ENCODE results near the gene SRRT. TPM values are rescaled to one million over a fixed set of nuclear protein-coding genes. Genes with fewer than 3 reads are reported as not detected.
"Not testable (repeated sequence)": the region's sequence is repeated elsewhere in the genome, so short reads cannot be mapped to it uniquely, and the experiment has no call there.

SRRT gene
- total RNA-seq, 1 donor from 2014 or later: 318 TPM

GRCh38 chr7:100921039-100921438 lies 46.1 kb downstream of the SRRT start:
- no peaks in the 10 kb centered on the region for H3K9me3 Mint-ChIP-seq
- intact Hi-C loops (cut with micrococcal nuclease): no loop called here
- no peak for DNase-seq
- peaks cover 21% of the 10 kb centered on the region for H3K27me3 Mint-ChIP-seq
- no peaks in the 10 kb centered on the region for H3K36me3 Mint-ChIP-seq (ENCODE audit: low read depth)
- H3K4me3 Mint-ChIP-seq: no peak overlapping the region
- no peaks in the 10 kb centered on the region for H3K4me1 Mint-ChIP-seq
- H3K27ac Mint-ChIP-seq: no peak overlapping the region

- DNase-seq; H3K27ac Mint-ChIP-seq; intact Hi-C loops (cut with micrococcal nuclease); H3K9me3 Mint-ChIP-seq; H3K4me3 Mint-ChIP-seq; H3K36me3 Mint-ChIP-seq (ENCODE audit: low read depth); H3K4me1 Mint-ChIP-seq: not testable (repeated sequence)
- H3K27me3 Mint-ChIP-seq: peaks cover 19% of the 10 kb centered on the region
Measured at GRCh38 chr7:100923616-100924015, 48.7 kb downstream of the SRRT start.

- intact Hi-C loops (cut with micrococcal nuclease): no loop called here
- Mint-ChIP-seq H3K9me3 (no peaks in the 10 kb centered on the region), H3K27ac (no peak overlapping the region), H3K27me3 (peaks cover 6% of the 10 kb centered on the region), H3K4me3 (no peak overlapping the region), H3K36me3 (ENCODE audit: low read depth) (no peaks in the 10 kb centered on the region), H3K4me1 (no peaks in the 10 kb centered on the region)
- DNase-seq: no peak
Measured at GRCh38 chr7:100929808-100930174, 54.9 kb downstream of the SRRT start.

GRCh38 chr7:100933734-100934133 lies 58.8 kb downstream of the SRRT start:
- Mint-ChIP-seq H3K4me1 (no peaks in the 10 kb centered on the region), H3K27me3 (peaks cover 8% of the 10 kb centered on the region), H3K36me3 (ENCODE audit: low read depth) (no peaks in the 10 kb centered on the region), H3K27ac (no peak overlapping the region), H3K4me3 (no peak overlapping the region), H3K9me3 (no peaks in the 10 kb centered on the region)
- intact Hi-C loops (cut with micrococcal nuclease): no loop called here
- no peak for DNase-seq

- DNase-seq; H3K4me1 Mint-ChIP-seq; H3K4me3 Mint-ChIP-seq; H3K27me3 Mint-ChIP-seq; H3K9me3 Mint-ChIP-seq; intact Hi-C loops (cut with micrococcal nuclease); H3K36me3 Mint-ChIP-seq (ENCODE audit: low read depth); H3K27ac Mint-ChIP-seq: not testable (repeated sequence)
Measured at GRCh38 chr7:100935381-100935780, 60.5 kb downstream of the SRRT start.

- not testable (repeated sequence) for H3K36me3 Mint-ChIP-seq (ENCODE audit: low read depth); H3K9me3 Mint-ChIP-seq; H3K4me1 Mint-ChIP-seq
Measured at GRCh38 chr7:100936167-100936566, 61.3 kb downstream of the SRRT start.

More at GRCh38 chr7:100936167-100936566, 61.3 kb downstream of the SRRT start:
- DNase-seq; H3K27ac Mint-ChIP-seq; H3K4me3 Mint-ChIP-seq; H3K27me3 Mint-ChIP-seq; intact Hi-C loops (cut with micrococcal nuclease): not testable (repeated sequence)

Other genes with a start within 250 kb of the SRRT start
- gene TFR2, start 233.6 kb upstream of the SRRT start, total RNA-seq: 20.7 and 21.2 TPM in 2 replicates
- gene ACTL6B, start 218.7 kb upstream of the SRRT start, total RNA-seq: not detected in 2 replicates
- 205 and 211 TPM in 2 replicates for gene GNB2, start 201.4 kb upstream of the SRRT start, total RNA-seq
- gene GIGYF1, start 180.9 kb upstream of the SRRT start, total RNA-seq: 48.8 and 52.2 TPM in 2 replicates
- 77.3 and 77.7 TPM in 2 replicates for gene POP7, start 169.0 kb upstream of the SRRT start, total RNA-seq
- gene EPO, start 154.6 kb upstream of the SRRT start, total RNA-seq: 0.40 TPM in 1 of 2 replicates, not detected in the other
- not detected in 2 replicates for gene ZAN, start 141.5 kb upstream of the SRRT start, total RNA-seq
- 2.7 and 3.0 TPM in 2 replicates for gene EPHB4, start 47.6 kb upstream of the SRRT start, total RNA-seq
- 37.3 and 41.2 TPM in 2 replicates for gene SLC12A9, start 22.4 kb upstream of the SRRT start, total RNA-seq
- gene TRIP6, start 7.7 kb upstream of the SRRT start, total RNA-seq: 42.7 and 47.6 TPM in 2 replicates
- gene UFSP1, start 14.6 kb downstream of the SRRT start, total RNA-seq: 4.5 TPM in 2 replicates
- gene ACHE, start 20.8 kb downstream of the SRRT start, total RNA-seq: not detected in 2 replicates
- gene MUC3A, start 74.4 kb downstream of the SRRT start, total RNA-seq: not detected in 2 replicates
- gene MUC12, start 94.5 kb downstream of the SRRT start, total RNA-seq: 0.76 and 1.5 TPM in 2 replicates
- not detected in 2 replicates for gene MUC17, start 145.0 kb downstream of the SRRT start, total RNA-seq
- gene TRIM56, start 210.4 kb downstream of the SRRT start, total RNA-seq: 41.1 and 44.5 TPM in 2 replicates